ENCODE data around the gene TNRC18. TPM values are rescaled to one million over a fixed set of nuclear protein-coding genes. Genes with fewer than 3 reads are reported as not detected.
A peak's percentile ranks its signal among the peaks of the same experiment; 100 is the strongest.

The TNRC18 gene
- total and polyA plus RNA-seq, 9 donors, result 48.6 to 153 (median 91.8) TPM

- Histone ChIP-seq H3K27ac (no peak overlapping the region), H3K4me3 (no peak overlapping the region), H3K27me3 (no peaks in the 10 kb centered on the region), H3K4me1 (ENCODE audit: insufficient read depth) (peaks cover 39% of the 10 kb centered on the region), H3K9me3 (no peaks in the 10 kb centered on the region), H3K36me3 (no peaks in the 10 kb centered on the region)
- 38 to 40% (median 39%) methylated on average over 16 of the region's 16 CpGs for WGBS, 3 donors
- intact Hi-C loops (cut with DNase I), result no loop called here
- TF ChIP-seq POLR2A (IDR thresholded peaks at IDR 0.05) (no peak), CTCF (IDR thresholded peaks at IDR 0.05) (no peak), EP300 (IDR thresholded peaks at IDR 0.05) (no peak)
- DNase-seq, result no peak
Observed at GRCh38 chr7:5383314-5384098, 40.1 kb downstream of the TNRC18 start.

GRCh38 chr7:5382281-5382892 lies 41.2 kb downstream of the TNRC18 start:
- peak overlapping the region in 1 of 2 donors; percentile 24 for H3K27ac ChIP-seq
- no peak overlapping the region for H3K4me3 ChIP-seq
- no peaks in the 10 kb centered on the region for H3K9me3 ChIP-seq
- H3K4me1 ChIP-seq (ENCODE audit: insufficient read depth), result peaks cover 39% of the 10 kb centered on the region
- DNase-seq, result peak in 3 of 5 donors; percentile 50 to 67 (median 58)
- H3K36me3 ChIP-seq, result no peaks in the 10 kb centered on the region
- intact Hi-C loops (cut with DNase I), result no loop called here
- no peaks in the 10 kb centered on the region for H3K27me3 ChIP-seq
- TF ChIP-seq CTCF (IDR thresholded peaks at IDR 0.05), result no peak
- TF ChIP-seq POLR2A (IDR thresholded peaks at IDR 0.05), result no peak
- TF ChIP-seq EP300 (IDR thresholded peaks at IDR 0.05), result no peak
- 42 to 46% (median 46%) methylated on average over 17 to 20 of the region's 20 CpGs for WGBS, 3 donors

- 69 to 78% (median 76%) methylated on average over 11 of the region's 11 CpGs for WGBS, 3 donors
- intact Hi-C loops (cut with DNase I), result no loop called here
Observed at GRCh38 chr7:5381071-5381772, 42.4 kb downstream of the TNRC18 start.

More at GRCh38 chr7:5381071-5381772, 42.4 kb downstream of the TNRC18 start:
- Histone ChIP-seq H3K36me3 (no peaks in the 10 kb centered on the region), H3K4me3 (no peak overlapping the region), H3K9me3 (no peaks in the 10 kb centered on the region), H3K27me3 (no peaks in the 10 kb centered on the region), H3K4me1 (ENCODE audit: insufficient read depth) (peaks cover 39% of the 10 kb centered on the region), H3K27ac (peak overlapping the region in 1 of 2 donors; percentile 24)
- no peak for TF ChIP-seq CTCF (IDR thresholded peaks at IDR 0.05)
- TF ChIP-seq EP300 (IDR thresholded peaks at IDR 0.05), result no peak
- no peak for TF ChIP-seq POLR2A (IDR thresholded peaks at IDR 0.05)
- no peak for DNase-seq
